Tibial artery (tissue), 4 donors: ENCODE results near the gene TBX4.
"Not testable (repeated sequence)": the region's sequence is repeated elsewhere in the genome, so short reads cannot be mapped to it uniquely, and the experiment has no call there.

Experiments
- DNase-seq, 2 donors: peaks; one replicate each; pipeline ENCODE4 v3.0.0-alpha.2; 2019
- H3K27ac ChIP-seq, 2 donors: fragments of 200-600 bp; sonication (generic) in 1 of 2; 1 replicate in 1 of 2; 2 replicates in 1 of 2; pipeline ENCODE4 v1.5.1; 2018 to 2019; ENCODE audit warnings: mild to moderate bottlenecking in 1 of 2
- H3K27me3 ChIP-seq, 2 donors: fragments of 200-600 bp; sonication (generic) in 1 of 2; one replicate each; pipeline versions ENCODE4 v1.5.1 to v1.6.0; 2016 to 2019
- H3K36me3 ChIP-seq, 3 donors: fragments of 200-600 bp; sonication (generic) in 2 of 3; one replicate each; pipeline ENCODE4 v1.5.1; 2016 to 2019; ENCODE audit warnings: mild to moderate bottlenecking in 2 of 3
- H3K4me1 ChIP-seq, 4 donors: fragments of 200-600 bp; sonication (generic) in 2 of 4; 1 replicate in 3 of 4; 2 replicates in 1 of 4; pipeline ENCODE4 v1.5.1; 2016 to 2019
- H3K4me3 ChIP-seq, 2 donors: fragments of 200-600 bp; sonication (generic) in 1 of 2; 1 replicate in 1 of 2; 2 replicates in 1 of 2; pipeline ENCODE4 v1.5.1; 2018 to 2019; ENCODE audit warnings: mild to moderate bottlenecking in 2 of 2
- H3K9me3 ChIP-seq, 3 donors: fragments of 200-600 bp; sonication (generic) in 1 of 3; one replicate each; pipeline ENCODE4 v1.5.1; 2016 to 2019
- CTCF ChIP-seq, 2 experiments: fragments of 200-600 bp in 1 of 2; fragments of 450-650 bp in 1 of 2; IDR thresholded peaks; one replicate each; pipeline ENCODE4 v1.5.1; 2017 to 2019; ENCODE audit warnings: antibody characterized with exemption in 2 of 2, mild to moderate bottlenecking in 1 of 2, moderate library complexity in 1 of 2
- intact Hi-C: fragments of 100-400 bp; cut with DNase I; formaldehyde crosslinking; loops from one replicate; pipeline ENCODE4 v1.15.0; 2023; ENCODE audit warnings: low total_unique reads

Gene TBX4

GRCh38 chr17:61440697-61441096 lies 11.5 kb upstream of the TBX4 start:
- DNase-seq, result no peak
- no peaks in the 10 kb centered on the region for H3K36me3 ChIP-seq
- H3K4me3 ChIP-seq, result no peak overlapping the region
- intact Hi-C loops, result no loop called here
- peaks cover 0 to 3% (median 0%) of the 10 kb centered on the region in 4 donors for H3K4me1 ChIP-seq
- no peak overlapping the region for H3K27ac ChIP-seq
- no peak for TF ChIP-seq CTCF (IDR thresholded peaks at IDR 0.05)
- H3K27me3 ChIP-seq, result peaks cover 0 to 19% of the 10 kb centered on the region in 2 donors
- H3K9me3 ChIP-seq, result peaks cover 0 to 11% (median 8%) of the 10 kb centered on the region in 3 donors

GRCh38 chr17:61441507-61441906 lies 10.7 kb upstream of the TBX4 start:
- H3K36me3 ChIP-seq, DNase-seq, intact Hi-C loops, H3K4me3 ChIP-seq, H3K4me1 ChIP-seq, H3K27ac ChIP-seq: not testable (repeated sequence)
- H3K9me3 ChIP-seq, result peaks cover 0 to 11% (median 8%) of the 10 kb centered on the region in 3 donors
- peaks cover 0 to 19% of the 10 kb centered on the region in 2 donors for H3K27me3 ChIP-seq

GRCh38 chr17:61442136-61442775 lies 10.0 kb upstream of the TBX4 start:
- H3K27ac ChIP-seq, result no peak overlapping the region
- peaks cover 0 to 8% (median 6%) of the 10 kb centered on the region in 3 donors for H3K9me3 ChIP-seq
- no peaks in the 10 kb centered on the region for H3K36me3 ChIP-seq
- intact Hi-C loops, result no loop called here
- no peak overlapping the region for H3K4me3 ChIP-seq
- no peak for TF ChIP-seq CTCF (IDR thresholded peaks at IDR 0.05)
- DNase-seq, result no peak
- peaks cover 0 to 19% of the 10 kb centered on the region in 2 donors for H3K27me3 ChIP-seq
- H3K4me1 ChIP-seq, result peaks cover 0 to 3% (median 0%) of the 10 kb centered on the region in 4 donors

- H3K27ac ChIP-seq, result no peak overlapping the region
- no peak for TF ChIP-seq CTCF (IDR thresholded peaks at IDR 0.05)
- peaks cover 0 to 19% of the 10 kb centered on the region in 2 donors for H3K27me3 ChIP-seq
- no peak for DNase-seq
- H3K4me1 ChIP-seq, result peaks cover 0 to 3% (median 0%) of the 10 kb centered on the region in 4 donors
- H3K9me3 ChIP-seq, result peaks cover 0 to 3% (median 3%) of the 10 kb centered on the region in 3 donors
- intact Hi-C loops, result no loop called here
- no peak overlapping the region for H3K4me3 ChIP-seq
- no peaks in the 10 kb centered on the region for H3K36me3 ChIP-seq
These were observed 9.2 kb upstream of the TBX4 start for GRCh38 chr17:61442878-61443474.

- no peak for TF ChIP-seq CTCF (IDR thresholded peaks at IDR 0.05)
- no peak for DNase-seq
- Histone ChIP-seq H3K27ac (no peak overlapping the region), H3K4me3 (peak overlapping the region in 1 of 2 donors; percentile 7), H3K27me3 (peaks cover 0 to 19% of the 10 kb centered on the region in 2 donors), H3K9me3 (no peaks in the 10 kb centered on the region), H3K4me1 (peaks cover 0 to 3% (median 0%) of the 10 kb centered on the region in 4 donors), H3K36me3 (no peaks in the 10 kb centered on the region)
- intact Hi-C loops, result no loop called here
These were observed 8.7 kb upstream of the TBX4 start for GRCh38 chr17:61443475-61443882.

GRCh38 chr17:61444075-61444474 lies 8.1 kb upstream of the TBX4 start:
- H3K27me3 ChIP-seq, result peaks cover 0 to 19% of the 10 kb centered on the region in 2 donors

More at GRCh38 chr17:61444075-61444474, 8.1 kb upstream of the TBX4 start:
- no peaks in the 10 kb centered on the region for H3K9me3 ChIP-seq
- no peak for DNase-seq
- no peak overlapping the region for H3K27ac ChIP-seq
- H3K4me3 ChIP-seq, result peak overlapping the region in 1 of 2 donors; percentile 7
- peaks cover 0 to 3% (median 0%) of the 10 kb centered on the region in 4 donors for H3K4me1 ChIP-seq
- intact Hi-C loops, result no loop called here
- H3K36me3 ChIP-seq, result no peaks in the 10 kb centered on the region
- no peak for TF ChIP-seq CTCF (IDR thresholded peaks at IDR 0.05)
